Testis (tissue), 3 donors: ENCODE data around the gene TRABD2A. TPM values are rescaled to one million over a fixed set of nuclear protein-coding genes. Genes with fewer than 3 reads are reported as not detected.
"Not testable (repeated sequence)": the region's sequence is repeated elsewhere in the genome, so short reads cannot be mapped to it uniquely, and the experiment has no call there.

Source experiments
- DNase-seq: peaks from one replicate; pipeline ENCODE4 v3.0.0-alpha.2; 2019
- H3K27ac ChIP-seq, 2 donors: fragments of 200-600 bp; sonication (generic); one replicate each; pipeline ENCODE4 v1.5.1; 2019
- H3K27me3 ChIP-seq: fragments of 200-600 bp; sonication (generic); one replicate; pipeline ENCODE4 v1.5.1; 2019
- H3K36me3 ChIP-seq: fragments of 200-600 bp; sonication (generic); one replicate; pipeline ENCODE4 v1.5.1; 2017; ENCODE audit warnings: low read depth; ENCODE audit errors: missing control alignments
- H3K4me1 ChIP-seq: fragments of 200-600 bp; sonication (generic); one replicate; pipeline ENCODE4 v1.5.1; 2019
- H3K4me3 ChIP-seq, 2 donors: fragments of 200-600 bp; sonication (generic); one replicate each; pipeline ENCODE4 v1.5.1; 2017 to 2019
- H3K9me3 ChIP-seq: fragments of 200-600 bp; sonication (generic); one replicate; pipeline ENCODE4 v1.5.1; 2017
- POLR2A ChIP-seq: fragments of 450-650 bp; IDR thresholded peaks from one replicate; pipeline ENCODE4 v1.6.1; 2017; ENCODE audit warnings: antibody characterized with exemption, mild to moderate bottlenecking, moderate library complexity
- WGBS, 2 donors: methylation state at CpG; one replicate each; pipeline ENCODE4 v1.1.5; 2018; 5-methylcytosine and 5-hydroxymethylcytosine counted together
- intact Hi-C: fragments of 100-400 bp; cut with DNase I; formaldehyde crosslinking; loops from one replicate; pipeline ENCODE4 v1.15.1; 2023; ENCODE audit warnings: low total_unique reads
- polyA plus RNA-seq: library from polyadenylated mRNA; stranded (reverse); fragments of 350-450 nt; fragmentation: Illumina TruSeq; extraction: RNeasy Lipid Tissue Mini Kit (QIAGEN cat#74804); gene quantifications from one replicate; pipeline ENCODE4 v1.2.3, GENCODE V29; 2014; ENCODE audit warnings: low read depth, low replicate concordance; ENCODE audit not compliant: insufficient read depth
- total RNA-seq, 2 donors: library from RNA; depleted of rRNA; stranded (reverse); fragments of >200 nt; gene quantifications; one replicate each; pipeline ENCODE4 v1.2.3, GENCODE V29; 2016
- TF ChIP-seq, protein P1 (sequence below), 3 experiments: fragments of 450-650 bp in 2 of 3; fragments of 200-600 bp in 1 of 3; sonication (generic) in 1 of 3; IDR thresholded peaks; one replicate each; pipeline ENCODE4 v1.5.1; 2016 to 2019; ENCODE audit warnings: antibody characterized with exemption in 3 of 3, mild to moderate bottlenecking in 2 of 3, moderate library complexity in 1 of 3

TRABD2A gene
- total and polyA plus RNA-seq, 3 donors from 2014 or later: 19.1 to 82.5 (median 44.1) TPM

DNA sequence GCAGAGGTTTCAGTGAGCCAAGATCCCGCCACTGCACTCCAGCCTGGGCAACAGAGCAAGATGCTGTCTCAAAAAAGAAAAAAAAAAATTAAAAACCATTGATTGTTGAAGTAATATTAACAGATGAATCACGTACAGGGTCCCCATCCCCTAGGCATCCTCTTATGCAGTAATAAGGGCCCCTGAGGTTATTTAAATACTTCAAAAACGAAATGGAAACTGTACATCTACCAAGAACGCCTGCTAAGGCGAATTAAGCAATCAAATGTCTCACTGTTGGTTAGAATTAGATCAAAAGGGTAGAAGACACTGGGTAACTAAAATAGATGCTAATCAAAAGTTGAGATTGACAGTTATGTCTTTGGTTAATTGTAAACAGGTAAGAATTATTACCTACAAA, 7.5 kb downstream of the TRABD2A start:
- no peak for DNase-seq
- Histone ChIP-seq H3K9me3 (no peaks in the 10 kb centered on the region), H3K27me3 (no peaks in the 10 kb centered on the region), H3K36me3 (no peaks in the 10 kb centered on the region), H3K27ac (no peak overlapping the region), H3K4me3 (no peak overlapping the region), H3K4me1 (no peaks in the 10 kb centered on the region)
- WGBS, 2 donors: 91 to 93% methylated on average over 5 of the region's 5 CpGs
- intact Hi-C loops: no loop called here
- TF ChIP-seq, protein P1, sequence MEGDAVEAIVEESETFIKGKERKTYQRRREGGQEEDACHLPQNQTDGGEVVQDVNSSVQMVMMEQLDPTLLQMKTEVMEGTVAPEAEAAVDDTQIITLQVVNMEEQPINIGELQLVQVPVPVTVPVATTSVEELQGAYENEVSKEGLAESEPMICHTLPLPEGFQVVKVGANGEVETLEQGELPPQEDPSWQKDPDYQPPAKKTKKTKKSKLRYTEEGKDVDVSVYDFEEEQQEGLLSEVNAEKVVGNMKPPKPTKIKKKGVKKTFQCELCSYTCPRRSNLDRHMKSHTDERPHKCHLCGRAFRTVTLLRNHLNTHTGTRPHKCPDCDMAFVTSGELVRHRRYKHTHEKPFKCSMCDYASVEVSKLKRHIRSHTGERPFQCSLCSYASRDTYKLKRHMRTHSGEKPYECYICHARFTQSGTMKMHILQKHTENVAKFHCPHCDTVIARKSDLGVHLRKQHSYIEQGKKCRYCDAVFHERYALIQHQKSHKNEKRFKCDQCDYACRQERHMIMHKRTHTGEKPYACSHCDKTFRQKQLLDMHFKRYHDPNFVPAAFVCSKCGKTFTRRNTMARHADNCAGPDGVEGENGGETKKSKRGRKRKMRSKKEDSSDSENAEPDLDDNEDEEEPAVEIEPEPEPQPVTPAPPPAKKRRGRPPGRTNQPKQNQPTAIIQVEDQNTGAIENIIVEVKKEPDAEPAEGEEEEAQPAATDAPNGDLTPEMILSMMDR (IDR thresholded peaks at IDR 0.05): no peak
- TF ChIP-seq POLR2A: no peak

DNA sequence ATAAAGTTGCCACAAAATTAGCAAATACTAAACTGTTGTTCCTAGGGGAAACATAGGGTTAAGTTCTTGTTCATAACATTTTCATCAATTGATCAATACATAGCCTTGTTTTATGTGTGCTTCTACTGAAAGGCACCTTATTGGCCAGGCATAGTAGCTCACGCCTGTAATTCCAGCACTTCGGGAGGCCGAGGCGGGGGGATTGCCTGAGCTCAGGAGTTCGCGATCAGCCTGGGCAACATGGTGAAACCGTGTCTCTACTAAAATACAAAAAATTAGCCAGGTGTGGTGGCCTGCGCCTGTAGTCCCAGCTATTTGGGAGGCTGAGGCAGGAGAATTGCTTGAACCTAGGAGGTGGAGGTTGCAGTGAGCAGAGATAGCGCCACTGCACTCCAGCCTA, 8.2 kb downstream of the TRABD2A start:
- H3K27ac ChIP-seq, intact Hi-C loops, H3K27me3 ChIP-seq, H3K4me1 ChIP-seq, DNase-seq, H3K4me3 ChIP-seq, H3K9me3 ChIP-seq, H3K36me3 ChIP-seq: not testable (repeated sequence)
- 94% methylated on average over 9 of the region's 9 CpGs for WGBS, 2 donors

DNA sequence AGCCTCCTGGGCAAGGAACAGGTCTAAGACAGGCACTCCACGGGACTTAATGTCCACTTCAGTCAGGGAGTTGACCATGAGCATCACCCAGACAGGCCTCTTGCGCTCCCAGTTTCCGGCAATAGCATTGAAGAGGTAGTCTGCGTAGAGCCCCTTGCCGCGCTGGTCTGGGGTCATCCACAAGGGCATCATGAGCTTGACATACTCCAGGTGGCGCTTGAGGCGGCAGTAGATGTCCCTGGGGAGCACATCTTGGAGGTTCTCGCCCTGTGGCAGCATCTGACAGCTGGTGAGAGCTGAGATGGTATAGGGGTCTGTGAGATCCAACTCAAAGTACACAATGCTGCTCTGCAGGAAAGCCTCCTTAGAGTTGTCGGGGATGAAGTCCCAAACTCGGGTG, 10.6 kb downstream of the TRABD2A start:
- intact Hi-C loops: no loop called here
- Histone ChIP-seq H3K36me3 (no peaks in the 10 kb centered on the region), H3K27ac (no peak overlapping the region), H3K27me3 (no peaks in the 10 kb centered on the region), H3K4me1 (no peaks in the 10 kb centered on the region), H3K9me3 (no peaks in the 10 kb centered on the region), H3K4me3 (no peak overlapping the region)
- no peak for DNase-seq
- no peak for TF ChIP-seq POLR2A
- TF ChIP-seq, protein P1 (IDR thresholded peaks at IDR 0.05): no peak
- WGBS, 2 donors: 93 to 99% methylated on average over 9 to 11 of the region's 11 CpGs

DNA sequence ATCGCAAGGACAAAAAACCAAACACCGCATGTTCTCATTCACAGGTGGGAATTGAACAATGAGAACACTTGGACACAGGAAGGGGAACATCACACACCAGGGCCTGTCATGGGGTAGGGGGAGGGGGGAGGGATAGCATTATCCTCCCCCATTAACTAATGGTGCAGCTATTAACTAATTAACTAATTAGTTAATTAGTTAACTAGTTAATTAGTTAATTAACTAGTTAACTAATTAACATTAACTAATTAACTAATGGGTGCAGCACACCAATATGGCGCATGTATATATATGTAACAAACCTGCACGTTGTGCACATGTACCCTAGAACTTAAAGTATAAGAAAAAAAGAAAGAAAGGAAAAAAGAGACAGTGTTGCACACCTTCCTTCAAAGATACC, 12.6 kb downstream of the TRABD2A start:
- H3K9me3 ChIP-seq, H3K27ac ChIP-seq, H3K27me3 ChIP-seq, H3K4me3 ChIP-seq, H3K4me1 ChIP-seq, DNase-seq, H3K36me3 ChIP-seq, intact Hi-C loops: not testable (repeated sequence)
- 90 to 92% methylated on average over 4 of the region's 4 CpGs for WGBS, 2 donors

DNA sequence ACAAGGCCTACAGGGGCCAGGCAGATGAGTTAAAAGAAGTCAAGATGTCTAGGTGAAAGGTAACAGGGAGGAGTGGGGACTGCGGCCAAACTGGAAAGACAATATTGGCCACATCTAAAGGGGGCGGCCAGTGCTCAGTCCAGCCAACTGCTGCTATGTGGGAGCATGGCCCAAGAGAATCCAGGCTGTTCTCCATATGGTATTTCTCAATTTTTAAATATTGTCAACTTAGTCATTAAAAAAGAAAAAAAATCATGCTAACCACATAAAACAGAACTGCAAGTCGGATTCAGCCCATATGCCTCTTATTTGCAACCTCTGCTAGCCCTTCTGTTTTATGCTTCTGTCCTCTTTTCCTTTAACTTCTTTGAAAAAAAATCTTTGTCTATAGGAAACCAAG, 14.8 kb downstream of the TRABD2A start:
- DNase-seq: no peak
- Histone ChIP-seq H3K27ac (no peak overlapping the region), H3K4me3 (no peak overlapping the region), H3K36me3 (no peaks in the 10 kb centered on the region), H3K4me1 (no peaks in the 10 kb centered on the region), H3K9me3 (no peaks in the 10 kb centered on the region), H3K27me3 (no peaks in the 10 kb centered on the region)
- intact Hi-C loops: no loop called here
- TF ChIP-seq, protein P1 (IDR thresholded peaks at IDR 0.05): no peak
- TF ChIP-seq POLR2A: no peak
- WGBS, 2 donors: 76 to 84% methylated on average over 3 of the region's 3 CpGs

DNA sequence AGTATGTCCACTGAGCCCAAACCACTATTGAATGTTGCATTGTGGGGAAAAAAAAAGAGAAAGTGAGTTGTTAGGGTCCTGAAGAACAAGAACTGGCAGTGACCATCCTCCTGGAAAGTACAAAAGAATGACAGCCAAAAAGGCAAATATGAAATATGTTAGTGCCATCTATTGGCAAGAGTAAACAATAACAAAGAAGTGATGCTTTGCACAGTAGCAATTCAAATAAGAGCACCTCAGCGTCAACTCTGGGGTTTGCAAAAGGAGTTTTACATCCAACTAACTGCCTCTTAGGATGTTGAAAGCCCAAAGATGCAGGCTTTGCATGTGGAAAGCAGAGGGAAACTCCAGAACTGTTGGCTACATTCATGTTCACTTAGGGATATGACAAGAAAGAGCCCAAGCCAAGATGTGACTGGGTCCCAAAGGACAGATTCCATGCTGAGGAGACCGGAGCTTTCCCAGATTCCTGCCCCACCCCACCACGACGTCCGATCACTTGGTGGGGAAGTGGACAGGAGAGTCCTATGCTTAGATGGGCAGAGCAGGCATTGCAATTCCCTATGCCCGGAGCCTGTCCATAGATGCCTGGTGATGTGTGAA, 15.6 kb downstream of the TRABD2A start:
- DNase-seq: no peak
- Histone ChIP-seq H3K36me3 (no peaks in the 10 kb centered on the region), H3K9me3 (no peaks in the 10 kb centered on the region), H3K4me3 (no peak overlapping the region), H3K27me3 (no peaks in the 10 kb centered on the region), H3K4me1 (no peaks in the 10 kb centered on the region), H3K27ac (no peak overlapping the region)
- WGBS, 2 donors: 63 to 66% methylated on average over 6 of the region's 6 CpGs
- no peak for TF ChIP-seq POLR2A
- TF ChIP-seq, protein P1 (IDR thresholded peaks at IDR 0.05): no peak
- intact Hi-C loops: no loop called here
